GM18519 (cell line): ENCODE results near the gene FRMPD4.

Experiments used
- ATAC-seq: cut with Tn5 transposase; IDR thresholded peaks from one replicate; pipeline ENCODE4 v1.9.1; 2021; ENCODE audit warnings: mild to moderate bottlenecking, moderate library complexity; ENCODE audit not compliant: unreplicated experiment, low FRiP score

The FRMPD4 gene

GRCh38 chrX:12360383-12360782 lies 222.1 kb downstream of the FRMPD4 start:
- ATAC-seq: no peak

GRCh38 chrX:12360986-12361598 lies 222.8 kb downstream of the FRMPD4 start:
- no peak for ATAC-seq

- ATAC-seq: no peak
Measured at GRCh38 chrX:12363216-12363615, 224.9 kb downstream of the FRMPD4 start.

GRCh38 chrX:12366440-12366839 lies 228.2 kb downstream of the FRMPD4 start:
- no peak for ATAC-seq

- no peak for ATAC-seq
Measured at GRCh38 chrX:12367254-12367653, 229.0 kb downstream of the FRMPD4 start.

- ATAC-seq: no peak
Measured at GRCh38 chrX:12370497-12370986, 232.3 kb downstream of the FRMPD4 start.

GRCh38 chrX:12372111-12372510 lies 233.8 kb downstream of the FRMPD4 start:
- ATAC-seq: no peak

- no peak for ATAC-seq
Measured at GRCh38 chrX:12374286-12374685, 236.0 kb downstream of the FRMPD4 start.

- ATAC-seq: no peak
Measured at GRCh38 chrX:12378253-12378652, 240.0 kb downstream of the FRMPD4 start.

GRCh38 chrX:12378706-12379105 lies 240.4 kb downstream of the FRMPD4 start:
- no peak for ATAC-seq

- ATAC-seq: no peak
Measured at GRCh38 chrX:12379671-12380070, 241.4 kb downstream of the FRMPD4 start.

GRCh38 chrX:12383196-12383595 lies 244.9 kb downstream of the FRMPD4 start:
- ATAC-seq: no peak

GRCh38 chrX:12390301-12390700 lies 252.0 kb downstream of the FRMPD4 start:
- no peak for ATAC-seq

- ATAC-seq: no peak
Measured at GRCh38 chrX:12396584-12396983, 258.3 kb downstream of the FRMPD4 start.

GRCh38 chrX:12400218-12400617 lies 261.9 kb downstream of the FRMPD4 start:
- ATAC-seq: no peak

- ATAC-seq: no peak
Measured at GRCh38 chrX:12401252-12401651, 263.0 kb downstream of the FRMPD4 start.

- ATAC-seq: no peak
Measured at GRCh38 chrX:12403474-12404082, 265.3 kb downstream of the FRMPD4 start.

- no peak for ATAC-seq
Measured at GRCh38 chrX:12405306-12405705, 267.0 kb downstream of the FRMPD4 start.

GRCh38 chrX:12410523-12410922 lies 272.2 kb downstream of the FRMPD4 start:
- no peak for ATAC-seq

- ATAC-seq: no peak
Measured at GRCh38 chrX:12411831-12412230, 273.6 kb downstream of the FRMPD4 start.

- no peak for ATAC-seq
Measured at GRCh38 chrX:12412561-12412960, 274.3 kb downstream of the FRMPD4 start.

GRCh38 chrX:12419591-12419990 lies 281.3 kb downstream of the FRMPD4 start:
- no peak for ATAC-seq
